MCF 10A (cell line): ENCODE results near the gene GHRHR. TPM values are rescaled to one million over a fixed set of nuclear protein-coding genes. Genes with fewer than 3 reads are reported as not detected.

ENCODE experiments used
- BruUV-seq: library from RNA; stranded (reverse); fragments of 400-500 nt; replicated peaks from 2 replicates; lab custom pipeline; 2021; lab: Mats Ljungman, UMichigan
- CTCF ChIA-PET: fragments of 300-600 bp; sonication (Branson Sonifier 250); formaldehyde crosslinking; extraction: SDS; loops from one replicate; lab custom pipeline; 2021; ENCODE audit warnings: antibody characterized with exemption, inconsistent platforms; lab: Yijun Ruan, JAX
- POLR2A ChIA-PET: fragments of 300-600, 350-650 bp; sonication (Branson Sonifier 250); formaldehyde crosslinking; extraction: SDS; loops from one replicate; lab custom pipeline; 2020; ENCODE audit warnings: antibody characterized with exemption, inconsistent platforms; lab: Yijun Ruan, JAX
- DNase-seq: peaks from one replicate; pipeline ENCODE4 v3.0.0-alpha.2; 2018; ENCODE audit not compliant: unreplicated experiment
- H3K27ac Mint-ChIP-seq: one replicate; pipeline ENCODE4 v1.8.0; 2022; ENCODE audit warnings: mild to moderate bottlenecking, low read depth, mixed read lengths; ENCODE audit not compliant: unreplicated experiment
- H3K27me3 Mint-ChIP-seq: one replicate; pipeline ENCODE4 v1.8.0; 2022; ENCODE audit warnings: mixed read lengths; ENCODE audit not compliant: insufficient read depth, unreplicated experiment
- H3K36me3 Mint-ChIP-seq: one replicate; pipeline ENCODE4 v1.8.0; 2022; ENCODE audit warnings: mild to moderate bottlenecking, moderate library complexity, mixed read lengths; ENCODE audit not compliant: insufficient read depth, unreplicated experiment
- H3K4me1 Mint-ChIP-seq: one replicate; pipeline ENCODE4 v1.8.0; 2022; ENCODE audit warnings: mixed read lengths; ENCODE audit not compliant: insufficient read depth, unreplicated experiment
- H3K4me3 Mint-ChIP-seq: one replicate; pipeline ENCODE4 v1.8.0; 2022; ENCODE audit warnings: mild to moderate bottlenecking, moderate library complexity, mixed read lengths; ENCODE audit not compliant: unreplicated experiment
- H3K9me3 Mint-ChIP-seq: one replicate; pipeline ENCODE4 v1.8.0; 2022; ENCODE audit warnings: mixed read lengths; ENCODE audit not compliant: unreplicated experiment
- intact Hi-C: fragments of 100-400 bp; cut with micrococcal nuclease; formaldehyde crosslinking; loops from 2 replicates; pipeline ENCODE4 v1.14.1; 2022
- total RNA-seq: library from RNA; stranded (reverse); gene quantifications from 2 replicates; pipeline ENCODE4 v1.2.3, GENCODE V29; 2022
- TF ChIP-seq, protein P1 (sequence below): fragments of 200-600 bp; IDR thresholded peaks from one replicate; pipeline ENCODE4 v1.8.0; 2022; ENCODE audit warnings: antibody characterized with exemption, mild to moderate bottlenecking; ENCODE audit not compliant: unreplicated experiment

The GHRHR gene
- total RNA-seq, 1 experiment from 2014 or later, result not detected

- Mint-ChIP-seq H3K36me3 (no peaks in the 10 kb centered on the region), H3K27me3 (peaks cover 27% of the 10 kb centered on the region), H3K4me1 (no peaks in the 10 kb centered on the region), H3K9me3 (no peaks in the 10 kb centered on the region), H3K27ac (no peak overlapping the region), H3K4me3 (no peak overlapping the region)
- TF ChIP-seq, protein P1, sequence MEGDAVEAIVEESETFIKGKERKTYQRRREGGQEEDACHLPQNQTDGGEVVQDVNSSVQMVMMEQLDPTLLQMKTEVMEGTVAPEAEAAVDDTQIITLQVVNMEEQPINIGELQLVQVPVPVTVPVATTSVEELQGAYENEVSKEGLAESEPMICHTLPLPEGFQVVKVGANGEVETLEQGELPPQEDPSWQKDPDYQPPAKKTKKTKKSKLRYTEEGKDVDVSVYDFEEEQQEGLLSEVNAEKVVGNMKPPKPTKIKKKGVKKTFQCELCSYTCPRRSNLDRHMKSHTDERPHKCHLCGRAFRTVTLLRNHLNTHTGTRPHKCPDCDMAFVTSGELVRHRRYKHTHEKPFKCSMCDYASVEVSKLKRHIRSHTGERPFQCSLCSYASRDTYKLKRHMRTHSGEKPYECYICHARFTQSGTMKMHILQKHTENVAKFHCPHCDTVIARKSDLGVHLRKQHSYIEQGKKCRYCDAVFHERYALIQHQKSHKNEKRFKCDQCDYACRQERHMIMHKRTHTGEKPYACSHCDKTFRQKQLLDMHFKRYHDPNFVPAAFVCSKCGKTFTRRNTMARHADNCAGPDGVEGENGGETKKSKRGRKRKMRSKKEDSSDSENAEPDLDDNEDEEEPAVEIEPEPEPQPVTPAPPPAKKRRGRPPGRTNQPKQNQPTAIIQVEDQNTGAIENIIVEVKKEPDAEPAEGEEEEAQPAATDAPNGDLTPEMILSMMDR, result no peak
- intact Hi-C loops, result no loop called here
- no peak for DNase-seq
- POLR2A ChIA-PET, result no interaction called here
- BruUV-seq, result no TSS peak
- CTCF ChIA-PET, result interaction anchor here (0.6 to 3.4 kb wide), 4 partner anchors 50 to 1446 kb away, joined by 3 to 15 read pairs (median 6); no protein-coding TSS in a partner anchor
Measured at GRCh38 chr7:30933124-30933974, 30.4 kb upstream of the GHRHR start.

DNA sequence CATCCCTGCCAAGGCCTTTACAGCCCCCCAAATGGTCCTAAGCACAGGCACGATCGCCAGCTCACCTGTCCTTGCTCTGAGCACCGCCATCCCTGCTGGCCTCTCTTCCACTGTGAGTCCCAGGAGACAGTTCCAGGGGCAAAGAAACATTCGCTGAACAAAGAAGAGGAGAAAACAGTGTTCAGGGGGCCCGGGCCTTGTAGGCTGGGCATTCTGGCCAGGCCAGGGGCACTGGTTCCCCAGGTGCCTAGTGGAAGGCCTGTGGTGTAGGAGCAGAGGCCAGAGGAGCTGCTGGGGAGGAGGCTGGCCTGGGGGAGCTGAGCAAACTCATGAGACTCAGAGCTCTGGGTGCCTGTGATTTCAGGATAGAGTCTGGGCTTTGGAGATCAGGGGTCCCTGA, 29.5 kb upstream of the GHRHR start:
- Mint-ChIP-seq H3K4me1 (no peaks in the 10 kb centered on the region), H3K4me3 (no peak overlapping the region), H3K27me3 (peaks cover 26% of the 10 kb centered on the region), H3K9me3 (no peaks in the 10 kb centered on the region), H3K27ac (no peak overlapping the region), H3K36me3 (no peaks in the 10 kb centered on the region)
- ChIA-PET CTCF (interaction anchor here (0.6 to 3.4 kb wide), 8 partner anchors 14 to 1446 kb away, joined by 3 to 18 read pairs (median 3); no protein-coding TSS in a partner anchor), POLR2A (no interaction called here)
- no TSS peak for BruUV-seq
- DNase-seq, result no peak
- TF ChIP-seq, protein P1, result no peak
- intact Hi-C loops, result no loop called here

GRCh38 chr7:30934732-30935568, 28.8 kb upstream of the GHRHR start:
- H3K27ac Mint-ChIP-seq, result no peak overlapping the region
- ChIA-PET CTCF (interaction anchor here (0.6 to 3.4 kb wide), 7 partner anchors 15 to 138 kb away, joined by 3 to 18 read pairs (median 3); no protein-coding TSS in a partner anchor), POLR2A (interaction anchor here (1.2 kb wide), 1 partner anchor 188 kb away, joined by 3 read pairs; no protein-coding TSS in a partner anchor)
- no peak overlapping the region for H3K4me3 Mint-ChIP-seq
- no TSS peak for BruUV-seq
- intact Hi-C loops, result no loop called here
- TF ChIP-seq, protein P1, result no peak
- H3K27me3 Mint-ChIP-seq, result peaks cover 26% of the 10 kb centered on the region
- DNase-seq, result no peak
- no peaks in the 10 kb centered on the region for H3K36me3 Mint-ChIP-seq
- H3K9me3 Mint-ChIP-seq, result no peaks in the 10 kb centered on the region
- H3K4me1 Mint-ChIP-seq, result no peaks in the 10 kb centered on the region

DNA sequence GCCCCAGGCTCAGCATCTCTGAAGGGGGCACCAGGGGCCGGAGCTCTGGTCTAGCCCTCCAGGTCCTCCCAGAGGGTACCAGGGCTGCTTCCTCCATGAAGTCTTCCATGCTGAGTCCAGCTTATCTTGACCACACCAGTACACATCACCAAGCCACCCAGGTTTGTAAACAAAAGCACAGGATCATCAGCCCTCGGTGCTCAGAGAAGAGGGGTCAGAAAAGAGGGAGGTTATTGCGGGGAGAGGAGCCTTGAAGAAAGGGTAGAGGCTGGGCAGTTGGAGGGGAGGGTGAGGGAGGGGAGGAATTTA, 28.2 kb upstream of the GHRHR start:
- DNase-seq, result no peak
- no peaks in the 10 kb centered on the region for H3K4me1 Mint-ChIP-seq
- BruUV-seq, result no TSS peak
- ChIA-PET CTCF (interaction anchor here (1.1 to 3.4 kb wide), 4 partner anchors 15 to 134 kb away, joined by 3 to 18 read pairs (median 8); no protein-coding TSS in a partner anchor), POLR2A (interaction anchor here (1.2 kb wide), 1 partner anchor 187 kb away, joined by 3 read pairs; no protein-coding TSS in a partner anchor)
- H3K36me3 Mint-ChIP-seq, result no peaks in the 10 kb centered on the region
- TF ChIP-seq, protein P1, result no peak
- intact Hi-C loops, result no loop called here
- H3K4me3 Mint-ChIP-seq, result no peak overlapping the region
- no peaks in the 10 kb centered on the region for H3K9me3 Mint-ChIP-seq
- H3K27ac Mint-ChIP-seq, result no peak overlapping the region
- H3K27me3 Mint-ChIP-seq, result peaks cover 31% of the 10 kb centered on the region
